Measurements from ENCODE around the gene MAP3K1.

The MAP3K1 gene

DNA sequence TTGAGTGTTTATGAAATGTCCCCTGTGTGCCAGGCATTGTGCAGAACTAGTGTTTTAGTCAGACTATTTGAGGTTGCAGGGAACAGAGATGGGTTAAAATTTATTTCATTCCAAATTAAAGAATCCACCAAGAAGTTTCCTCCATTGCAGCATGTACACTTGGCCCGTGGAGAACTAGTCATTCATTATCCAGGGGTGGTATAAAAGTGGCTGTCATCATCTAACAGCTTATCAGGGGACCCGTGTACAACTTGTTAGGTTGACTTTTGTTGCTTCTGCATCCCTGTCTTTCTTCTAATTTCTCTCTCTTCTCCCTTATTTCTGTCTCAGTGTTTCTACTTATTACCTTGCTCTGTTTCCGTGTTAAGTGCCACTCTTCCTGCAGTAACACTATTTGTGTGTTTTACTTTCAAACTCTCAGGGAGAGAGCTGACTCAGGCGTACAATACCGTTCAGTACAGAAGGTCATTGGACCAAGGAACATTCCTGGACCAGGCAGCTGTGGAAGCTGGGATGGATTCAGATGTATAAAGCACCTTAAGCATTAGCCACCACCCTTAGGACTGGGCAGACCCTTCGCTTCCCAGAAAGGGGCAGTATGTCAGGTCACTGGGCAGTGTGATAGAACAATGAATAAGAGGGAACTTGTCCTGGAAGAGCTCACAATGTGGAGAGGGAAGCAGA, 36.1 kb downstream of the MAP3K1 start:
- no peak for DNase-seq

DNA sequence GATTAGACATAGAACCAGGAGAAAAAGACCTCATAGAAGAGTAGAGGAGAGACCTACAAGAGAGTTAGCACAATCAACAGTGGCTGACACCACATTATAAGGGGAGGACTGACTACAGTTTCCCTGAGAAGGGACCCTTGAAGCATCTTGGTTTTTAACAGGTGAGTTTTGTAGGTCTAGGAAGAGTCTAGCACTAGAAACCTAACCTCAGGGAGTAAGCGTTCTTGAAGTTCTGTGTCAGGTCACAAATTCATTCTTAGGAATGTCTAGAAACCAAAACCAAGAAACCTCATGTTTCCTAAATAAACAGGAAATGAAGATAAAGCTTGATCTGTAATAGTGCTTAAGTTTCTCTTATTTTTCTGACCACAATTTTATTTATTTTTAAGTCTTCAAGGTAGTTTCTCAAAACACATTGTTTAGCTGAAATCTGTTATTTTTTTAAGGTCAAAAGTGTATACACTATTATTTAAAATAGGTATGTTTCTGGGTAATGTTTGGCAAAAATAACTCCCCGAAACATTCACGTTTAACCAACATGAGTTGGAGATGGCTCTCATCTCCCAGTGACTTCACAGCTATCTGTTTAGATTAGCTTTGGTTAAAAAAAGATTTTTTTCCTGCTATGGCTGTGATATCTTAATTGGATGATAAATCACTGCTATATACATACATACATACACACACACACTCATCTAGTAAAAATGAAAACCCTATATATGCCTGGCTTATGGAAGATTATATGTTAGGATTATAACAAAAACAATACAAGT, 37.1 kb downstream of the MAP3K1 start:
- no peak for DNase-seq

DNA sequence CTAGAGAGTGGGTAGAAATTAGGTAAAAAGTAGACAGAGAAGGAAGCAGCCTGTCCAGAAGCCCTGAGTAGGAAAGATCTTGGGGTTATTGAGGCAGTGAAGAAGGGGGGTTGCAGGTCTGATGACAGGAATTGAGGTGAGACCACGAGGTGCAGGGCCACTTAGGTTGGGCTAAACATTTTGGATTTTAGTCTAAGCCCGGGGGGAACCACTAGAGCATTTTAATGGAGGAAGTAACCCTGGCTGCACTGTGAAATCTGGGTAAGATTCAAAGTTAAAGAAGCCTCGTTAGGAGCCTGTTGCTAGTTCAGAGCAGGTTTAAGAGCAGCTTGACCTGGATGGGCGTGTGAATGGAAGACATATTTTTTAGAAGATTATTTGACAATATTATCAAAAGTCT, 38.3 kb downstream of the MAP3K1 start:
- no peak for DNase-seq

DNA sequence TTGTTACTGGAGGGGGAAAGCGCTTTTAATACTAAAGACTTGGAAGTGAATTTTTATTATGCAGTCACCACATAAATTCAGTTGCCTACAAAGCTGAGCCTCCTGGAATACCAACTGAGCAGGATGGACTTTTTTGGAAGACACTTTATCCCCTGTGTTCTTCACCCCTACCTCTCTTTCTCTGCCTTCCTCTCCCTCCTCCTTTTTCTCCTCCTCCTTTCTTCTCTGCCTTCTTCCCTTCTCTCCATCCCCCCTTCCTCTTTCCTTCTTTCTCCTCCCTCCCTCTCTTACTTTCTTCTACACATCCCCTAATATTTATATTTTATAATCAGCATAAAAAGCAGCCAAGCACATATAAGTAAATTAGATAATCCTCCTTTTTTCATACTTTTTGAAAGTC, 39.6 kb downstream of the MAP3K1 start:
- DNase-seq, result no peak

DNA sequence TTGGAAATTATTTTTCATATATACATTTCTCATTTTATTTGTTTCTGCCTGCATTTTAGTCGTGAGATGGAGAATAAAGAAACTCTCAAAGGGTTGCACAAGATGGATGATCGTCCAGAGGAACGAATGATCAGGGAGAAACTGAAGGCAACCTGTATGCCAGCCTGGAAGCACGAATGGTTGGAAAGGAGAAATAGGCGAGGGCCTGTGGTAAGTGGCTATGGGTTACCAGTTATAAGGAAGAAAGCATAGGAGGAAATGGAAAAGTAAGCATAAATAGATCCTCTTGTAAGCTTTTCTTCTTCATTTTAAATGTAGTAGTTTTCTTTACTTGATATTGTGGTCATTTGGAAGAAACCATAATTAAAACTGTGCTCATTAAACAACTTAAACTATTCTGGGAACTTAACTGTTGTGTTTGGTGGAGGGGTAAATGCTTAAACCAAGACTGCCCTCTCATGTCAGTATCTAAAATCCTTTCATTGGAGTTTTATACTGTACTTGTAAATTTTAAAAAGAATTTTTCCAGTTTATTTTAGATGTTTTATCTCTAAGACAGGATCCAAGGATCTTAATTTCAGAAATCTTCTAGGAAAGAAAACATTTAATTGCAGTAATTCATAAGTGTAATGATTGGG, 41.3 kb downstream of the MAP3K1 start:
- DNase-seq, result no peak

DNA sequence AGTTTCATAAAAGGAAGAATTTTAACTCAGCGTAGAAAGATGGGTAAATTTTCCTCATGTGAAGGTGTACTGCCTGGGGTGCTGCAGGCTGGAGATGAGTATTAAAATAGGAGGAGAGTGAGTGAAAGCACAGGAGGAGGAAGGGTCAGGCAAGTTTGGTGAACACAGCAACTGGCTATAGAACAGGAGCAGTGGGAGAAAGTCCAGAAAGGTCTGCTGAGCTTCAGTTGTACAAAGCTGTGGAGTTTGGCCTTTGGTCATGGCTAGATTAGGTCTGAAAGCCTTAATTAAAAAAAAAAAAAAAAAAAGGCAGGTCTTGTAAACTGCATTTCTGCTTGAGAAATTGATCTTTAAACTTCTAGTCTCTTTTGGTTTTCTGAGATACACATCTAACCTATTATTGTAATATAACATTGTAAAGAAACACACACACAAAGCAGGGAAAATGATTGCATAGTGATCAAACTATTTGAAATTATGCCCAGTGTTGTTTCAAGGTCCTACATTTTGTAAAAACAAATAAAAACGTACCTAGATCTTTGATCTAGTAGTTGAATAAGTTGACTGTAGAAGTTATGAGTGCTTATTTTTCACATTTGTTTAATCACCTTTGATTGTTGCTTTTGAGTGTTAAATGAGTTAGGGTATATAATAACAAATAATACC, 43.6 kb downstream of the MAP3K1 start:
- no peak for DNase-seq

DNA sequence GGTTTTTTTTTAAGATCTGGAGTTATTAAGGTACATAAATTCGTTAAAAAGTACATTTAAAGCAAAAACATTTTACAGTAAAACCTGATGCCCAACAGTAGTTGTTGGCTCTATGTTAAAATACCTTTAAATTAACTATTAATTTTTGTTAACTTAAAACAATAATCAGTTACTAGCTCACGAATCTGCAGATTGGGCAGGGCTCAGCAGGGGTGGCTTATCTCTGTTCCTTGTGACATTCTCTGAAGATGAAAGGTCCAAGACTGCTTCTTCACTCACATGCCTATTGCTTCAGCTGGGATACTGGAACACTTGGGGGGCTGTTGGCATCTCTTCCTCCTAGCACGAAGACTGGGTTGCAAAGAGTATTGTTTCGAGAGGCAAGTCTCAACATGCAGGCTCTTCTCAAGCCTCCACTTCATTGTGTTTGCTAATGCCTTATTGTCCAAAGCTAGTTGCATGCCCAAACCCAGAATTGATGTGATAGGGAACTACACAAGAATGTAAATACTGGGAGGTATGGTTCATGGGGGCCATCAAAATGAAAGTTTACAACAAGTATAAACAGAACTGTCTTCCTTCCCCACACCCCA, 46.6 kb downstream of the MAP3K1 start:
- DNase-seq, result no peak

DNA sequence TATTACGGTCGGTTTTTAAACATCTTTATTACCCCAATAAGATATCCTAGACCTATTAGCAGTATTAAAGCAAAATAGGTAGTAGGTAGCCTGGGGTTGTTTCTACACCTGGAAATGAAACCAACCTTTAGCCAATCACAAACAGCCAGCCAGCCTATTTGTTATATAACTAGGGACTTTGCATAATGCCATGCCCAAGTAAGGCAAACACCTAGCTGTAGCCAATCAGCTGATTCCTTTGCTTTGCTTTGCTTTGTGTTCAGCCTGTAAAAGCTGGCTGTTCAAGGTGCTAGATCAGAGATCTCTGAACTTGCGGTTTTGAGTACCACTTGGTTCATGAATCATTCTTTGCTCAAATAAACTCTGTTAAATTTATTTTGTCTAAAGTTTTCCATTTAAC, 47.6 kb downstream of the MAP3K1 start:
- no peak for DNase-seq

DNA sequence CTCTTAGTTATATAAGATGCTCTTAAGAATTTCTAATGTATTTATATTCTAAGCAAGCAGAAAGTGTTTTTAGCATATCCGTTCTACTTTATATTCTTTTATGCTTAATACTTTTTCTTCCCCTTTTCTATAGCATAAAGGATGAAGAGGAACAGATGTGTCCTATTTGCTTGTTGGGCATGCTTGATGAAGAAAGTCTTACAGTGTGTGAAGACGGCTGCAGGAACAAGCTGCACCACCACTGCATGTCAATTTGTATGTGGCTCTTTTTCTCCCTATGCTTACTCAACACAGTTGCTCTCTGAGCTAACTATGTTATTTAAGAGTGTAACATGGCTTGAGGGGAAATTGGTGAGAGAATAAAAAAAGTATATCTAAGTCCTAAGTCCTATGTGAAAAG, 56.4 kb downstream of the MAP3K1 start:
- DNase-seq, result no peak

DNA sequence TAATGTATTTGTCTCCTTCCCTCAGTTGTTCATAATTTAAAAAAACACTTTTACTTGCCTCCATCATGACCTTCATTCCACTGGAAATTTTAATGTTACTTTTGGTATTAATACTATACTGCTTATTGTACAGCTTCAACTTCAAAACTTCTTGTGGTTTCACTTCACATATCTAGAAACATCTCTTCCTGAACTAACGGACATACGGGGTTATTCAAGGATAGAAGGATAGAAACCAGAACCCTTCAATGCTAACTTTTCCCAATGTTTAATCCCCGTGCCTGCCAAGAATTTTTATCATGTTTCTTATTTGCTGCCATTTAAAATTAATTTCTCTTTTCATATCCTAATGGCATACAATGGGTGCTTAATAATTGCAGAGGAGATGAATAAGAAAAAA, 57.7 kb downstream of the MAP3K1 start:
- DNase-seq, result no peak

DNA sequence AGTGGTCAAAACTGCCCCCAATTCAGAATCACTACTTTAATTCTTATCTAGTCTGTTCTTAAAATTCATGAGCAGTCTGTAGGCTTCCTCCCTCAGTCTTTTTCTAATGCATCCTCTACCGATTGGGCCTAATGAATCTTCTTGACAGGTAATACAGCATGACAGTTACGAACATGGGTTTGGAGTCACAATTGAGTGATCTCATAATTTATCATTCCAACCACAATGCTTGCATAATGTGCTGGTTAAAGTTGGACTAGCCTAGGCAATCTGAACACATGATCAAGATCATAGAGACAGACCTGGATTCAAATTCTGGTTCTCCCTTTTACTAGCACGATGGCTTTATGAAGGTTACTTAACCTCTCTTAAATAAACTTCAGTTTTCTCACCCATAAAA, 61.0 kb downstream of the MAP3K1 start:
- DNase-seq, result no peak

DNA sequence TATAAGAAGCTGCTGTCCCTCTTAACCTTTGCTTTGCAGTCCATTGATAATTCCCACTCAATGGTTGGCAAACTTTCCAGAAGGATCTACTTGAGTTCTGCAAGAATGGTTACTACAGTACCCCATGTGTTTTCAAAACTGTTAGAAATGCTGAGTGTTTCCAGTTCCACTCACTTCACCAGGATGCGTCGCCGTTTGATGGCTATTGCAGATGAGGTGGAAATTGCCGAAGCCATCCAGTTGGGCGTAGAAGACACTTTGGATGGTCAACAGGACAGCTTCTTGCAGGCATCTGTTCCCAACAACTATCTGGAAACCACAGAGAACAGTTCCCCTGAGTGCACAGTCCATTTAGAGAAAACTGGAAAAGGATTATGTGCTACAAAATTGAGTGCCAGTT, 66.2 kb downstream of the MAP3K1 start:
- no peak for DNase-seq

DNA sequence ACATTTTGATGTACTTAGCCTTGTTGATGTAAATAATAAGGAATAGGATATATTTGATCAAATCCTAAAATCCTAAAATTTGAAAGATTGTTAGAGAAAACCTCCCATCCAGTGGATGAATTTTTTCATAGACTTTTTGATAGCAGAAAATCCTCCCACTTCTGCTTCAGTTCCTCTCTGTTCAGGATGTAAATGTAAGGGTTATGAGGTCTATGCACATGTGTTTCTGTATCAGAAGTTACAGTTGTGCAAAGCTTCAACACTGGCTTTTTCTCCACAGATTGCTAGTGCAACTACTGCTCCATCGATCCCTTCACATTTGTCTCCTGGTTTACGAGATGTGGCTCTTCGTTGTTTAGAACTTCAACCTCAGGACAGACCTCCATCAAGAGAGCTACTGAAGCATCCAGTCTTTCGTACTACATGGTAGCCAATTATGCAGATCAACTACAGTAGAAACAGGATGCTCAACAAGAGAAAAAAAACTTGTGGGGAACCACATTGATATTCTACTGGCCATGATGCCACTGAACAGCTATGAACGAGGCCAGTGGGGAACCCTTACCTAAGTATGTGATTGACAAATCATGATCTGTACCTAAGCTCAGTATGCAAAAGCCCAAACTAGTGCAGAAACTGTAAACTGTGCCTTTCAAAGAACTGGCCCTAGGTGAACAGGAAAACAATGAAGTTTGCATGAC, 78.1 kb downstream of the MAP3K1 start:
- DNase-seq, result no peak

DNA sequence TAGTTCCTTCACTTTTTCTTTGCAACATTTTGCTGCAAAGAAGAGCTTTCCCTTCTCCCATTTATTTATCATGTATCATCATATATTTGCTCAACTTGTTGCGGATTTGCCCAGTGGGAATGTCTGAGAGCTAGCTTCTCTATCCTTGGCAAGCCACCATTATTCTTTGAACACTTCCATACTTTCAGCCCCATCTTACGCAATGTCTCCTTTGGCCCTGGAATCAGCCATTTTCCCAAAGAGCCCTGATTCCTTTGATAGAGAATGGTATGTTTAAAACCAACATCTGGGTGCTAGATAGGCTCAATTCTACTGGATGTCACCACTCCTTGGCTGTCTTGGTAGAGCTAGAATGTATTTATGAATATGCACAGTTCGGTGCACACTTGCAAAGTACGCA, 81.4 kb downstream of the MAP3K1 start:
- no peak for DNase-seq

DNA sequence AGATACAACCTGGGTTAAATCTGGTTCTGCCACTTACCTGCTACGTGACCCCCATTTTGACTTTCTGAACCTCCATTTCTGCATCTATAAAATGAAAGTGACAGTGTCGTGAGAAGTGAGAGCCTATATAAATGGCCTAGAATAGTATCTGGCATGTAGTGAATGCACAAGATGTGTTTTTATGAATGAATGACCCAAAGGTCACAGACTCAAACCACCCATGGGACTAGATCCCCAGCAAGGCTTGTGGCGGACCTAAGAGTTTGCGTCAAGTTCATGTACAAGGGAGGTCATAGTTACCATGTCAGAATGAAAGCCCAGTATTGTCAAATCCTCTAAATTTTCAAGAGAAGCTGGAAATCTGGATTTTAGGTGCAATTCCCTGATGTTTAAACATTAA, 82.9 kb downstream of the MAP3K1 start:
- DNase-seq, result no peak

DNA sequence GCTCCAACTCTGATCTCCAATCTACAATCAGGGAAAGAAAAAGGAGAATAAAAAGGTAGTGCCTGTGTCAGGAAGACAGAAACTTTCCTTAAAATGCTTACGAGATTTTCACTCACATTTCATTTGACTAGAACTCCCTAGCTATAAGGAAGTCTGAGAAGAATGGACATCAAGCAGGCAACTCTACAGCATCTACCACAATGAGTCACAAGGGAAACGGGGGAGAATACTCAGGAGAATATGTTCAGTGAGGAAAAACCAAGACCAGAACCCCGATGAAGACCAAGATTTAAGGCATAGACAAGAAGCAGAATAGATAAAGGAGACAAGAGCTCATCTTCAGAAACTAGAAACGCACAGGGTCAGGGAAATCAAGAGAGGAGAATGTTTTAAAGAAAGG, 85.0 kb downstream of the MAP3K1 start:
- no peak for DNase-seq

DNA sequence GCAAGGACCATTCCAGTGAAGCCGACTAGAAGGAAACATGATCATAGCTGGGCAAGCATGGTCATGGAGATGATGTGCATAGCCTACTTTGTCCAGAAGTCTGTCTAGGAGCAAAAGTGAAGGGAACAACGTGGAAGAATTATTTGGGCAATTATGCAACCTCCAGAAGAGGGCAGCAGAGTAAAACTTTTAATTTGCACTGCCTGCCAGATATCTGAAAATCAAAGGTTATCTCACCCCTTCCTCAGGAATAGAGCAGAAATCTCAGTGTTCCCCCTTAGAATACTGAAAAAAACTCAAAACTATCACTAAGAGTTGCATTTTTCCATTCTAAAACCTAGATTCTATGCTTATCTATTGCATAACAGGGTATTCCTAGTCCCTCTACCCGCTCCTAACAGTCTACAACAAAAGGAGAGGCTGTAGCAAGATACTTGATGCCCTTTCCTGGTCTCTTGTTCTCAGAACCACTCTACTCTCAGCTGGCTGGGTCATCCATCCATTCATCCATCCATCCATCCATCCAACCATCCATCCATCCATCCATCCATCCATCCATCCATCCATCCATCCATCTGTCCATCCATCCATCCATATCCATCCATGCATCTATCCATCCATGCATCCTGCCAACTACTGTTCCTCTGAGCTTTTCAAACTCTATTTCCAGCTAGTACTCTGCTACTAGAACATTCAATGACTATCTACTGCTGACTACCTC, 85.7 kb downstream of the MAP3K1 start:
- DNase-seq, result peak; percentile 16

DNA sequence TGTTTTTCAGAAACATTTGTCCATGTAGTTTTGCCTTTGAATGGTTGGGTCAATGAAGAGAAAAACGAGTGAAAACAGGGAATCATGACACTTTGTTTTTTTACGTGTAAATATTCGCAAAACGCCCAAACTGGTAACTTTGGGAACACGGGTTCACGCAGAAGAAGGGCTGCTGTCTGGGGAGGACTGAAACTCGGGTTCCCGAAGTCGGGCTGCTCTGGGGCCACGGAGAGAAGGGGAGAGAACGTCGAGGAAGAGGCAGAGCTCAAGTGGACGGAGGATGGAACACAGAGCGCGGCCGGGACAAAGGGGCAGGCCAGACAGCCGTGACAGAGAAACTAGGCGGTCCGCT, 93.6 kb downstream of the MAP3K1 start:
- peak; percentile 60 for DNase-seq

DNA sequence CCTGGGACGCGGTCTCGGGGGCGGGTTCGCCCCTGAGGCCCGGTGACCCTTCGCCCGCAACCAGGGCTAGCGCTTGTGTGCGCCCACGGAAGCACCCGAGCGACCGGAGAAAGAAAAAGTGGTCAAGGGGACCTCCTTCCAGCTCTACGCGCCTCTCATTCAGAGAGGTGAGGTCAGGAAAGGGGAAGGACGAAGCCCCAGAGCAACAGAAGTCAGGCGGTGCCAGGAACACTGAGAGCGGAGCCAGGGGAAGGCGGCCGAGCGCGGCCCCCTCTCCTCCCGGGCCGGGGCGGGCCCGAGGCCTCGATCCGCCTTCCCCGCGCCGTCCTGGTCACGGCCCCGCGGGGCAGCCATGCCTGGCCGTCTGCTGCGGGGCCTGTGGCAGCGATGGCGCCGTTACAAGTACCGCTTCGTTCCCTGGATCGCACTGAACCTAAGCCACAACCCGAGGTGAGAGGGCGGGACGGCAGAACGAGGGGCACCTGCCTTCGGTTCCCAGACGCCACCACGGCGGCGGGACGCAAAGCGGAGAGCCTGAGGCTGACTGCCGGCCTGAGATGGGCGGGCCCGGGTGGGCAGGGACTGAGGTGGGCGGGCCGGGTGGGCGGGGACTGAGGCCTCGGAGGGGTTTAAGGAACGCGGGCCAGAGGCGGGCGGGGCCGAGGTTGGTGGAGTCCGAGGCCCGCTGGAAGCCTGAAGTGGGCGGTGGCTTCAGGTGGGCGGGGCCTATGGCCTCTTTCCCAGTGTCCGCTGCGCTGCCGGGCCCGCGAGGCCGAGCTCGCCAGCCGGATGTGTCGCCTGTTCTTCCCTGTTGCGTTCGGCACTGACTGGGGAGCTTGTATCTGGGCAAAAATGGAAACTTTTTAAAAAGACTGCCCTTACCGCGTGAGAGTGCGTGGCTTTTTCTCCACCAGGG, 94.2 kb downstream of the MAP3K1 start, which contains the start of gene SETD9:
Gene SETD9 (plus strand): TSS at position 303 of the 916 bp plus-strand sequence. CDS start 50 bp downstream, at position 353.
- peak; percentile 95 for DNase-seq

DNA sequence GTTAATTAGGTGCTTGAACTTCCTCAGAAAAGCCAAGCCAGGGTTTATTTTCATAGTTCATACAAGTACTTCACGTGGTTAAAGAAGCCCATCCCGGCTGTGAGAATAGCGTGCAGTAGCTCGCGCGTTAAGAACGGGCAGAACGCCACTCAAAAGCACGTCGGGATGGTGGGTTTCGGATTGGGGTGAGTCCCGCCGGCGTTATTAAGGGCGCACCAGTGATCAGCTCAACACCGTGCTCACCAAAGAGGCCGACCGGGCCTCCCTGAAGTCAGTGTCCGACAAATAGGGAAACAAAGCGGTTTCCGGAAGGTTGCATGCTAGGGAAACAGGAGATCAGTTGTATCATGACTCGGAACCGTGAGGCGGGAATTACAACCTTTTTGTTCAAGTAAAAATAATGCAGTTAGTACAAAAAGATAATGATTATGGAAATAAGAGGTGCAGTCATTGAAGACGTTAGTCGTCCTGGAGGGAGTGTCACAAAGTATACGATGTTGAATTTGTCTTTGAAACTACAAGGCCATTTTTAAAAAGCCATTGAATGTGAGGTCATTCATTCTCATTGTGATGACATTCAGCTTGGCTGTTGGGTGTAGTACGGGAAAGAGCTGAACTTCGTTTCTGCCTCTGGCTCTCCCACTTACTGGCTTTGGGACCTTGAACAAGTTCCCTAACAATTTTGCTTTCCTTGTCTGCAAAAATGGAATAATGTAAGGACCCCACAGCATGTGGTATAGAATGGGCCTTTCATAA, 95.0 kb downstream of the MAP3K1 start:
- DNase-seq, result peak; percentile 74

Measured in NCI-H1092 treated with DMSO at 0.1 percent for 48 hours (cell line).